Measurements from ENCODE around the gene CASP8. TPM values are rescaled to one million over a fixed set of nuclear protein-coding genes. Genes with fewer than 3 reads are reported as not detected.

Gene CASP8
- total RNA-seq, 1 donor from 2014 or later = 9.9 TPM

DNA sequence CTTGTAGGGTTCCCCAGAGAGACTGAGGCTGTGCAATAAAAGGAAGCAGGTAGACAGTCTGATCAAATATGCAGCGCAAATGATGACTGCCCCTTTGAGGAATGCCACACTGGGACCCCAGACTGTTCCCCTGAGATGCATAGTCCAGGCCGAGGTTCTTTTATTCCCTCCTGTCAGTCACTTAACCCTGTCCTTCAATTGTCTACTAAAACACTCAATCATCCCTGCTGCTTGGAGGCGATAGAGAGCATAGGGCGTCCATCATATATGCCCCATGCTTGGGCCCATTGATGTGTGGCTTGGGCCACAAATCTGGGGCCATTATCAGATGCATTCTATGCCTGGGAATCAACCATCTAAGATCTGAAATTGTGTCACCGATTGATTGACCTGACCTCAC, 15.5 kb upstream of the CASP8 start:
- no peak for DNase-seq (ENCODE audit: low read depth)
- no peak overlapping the region for H3K4me3 ChIP-seq (ENCODE audit: low read depth, low read length)
- TF ChIP-seq, protein P1, sequence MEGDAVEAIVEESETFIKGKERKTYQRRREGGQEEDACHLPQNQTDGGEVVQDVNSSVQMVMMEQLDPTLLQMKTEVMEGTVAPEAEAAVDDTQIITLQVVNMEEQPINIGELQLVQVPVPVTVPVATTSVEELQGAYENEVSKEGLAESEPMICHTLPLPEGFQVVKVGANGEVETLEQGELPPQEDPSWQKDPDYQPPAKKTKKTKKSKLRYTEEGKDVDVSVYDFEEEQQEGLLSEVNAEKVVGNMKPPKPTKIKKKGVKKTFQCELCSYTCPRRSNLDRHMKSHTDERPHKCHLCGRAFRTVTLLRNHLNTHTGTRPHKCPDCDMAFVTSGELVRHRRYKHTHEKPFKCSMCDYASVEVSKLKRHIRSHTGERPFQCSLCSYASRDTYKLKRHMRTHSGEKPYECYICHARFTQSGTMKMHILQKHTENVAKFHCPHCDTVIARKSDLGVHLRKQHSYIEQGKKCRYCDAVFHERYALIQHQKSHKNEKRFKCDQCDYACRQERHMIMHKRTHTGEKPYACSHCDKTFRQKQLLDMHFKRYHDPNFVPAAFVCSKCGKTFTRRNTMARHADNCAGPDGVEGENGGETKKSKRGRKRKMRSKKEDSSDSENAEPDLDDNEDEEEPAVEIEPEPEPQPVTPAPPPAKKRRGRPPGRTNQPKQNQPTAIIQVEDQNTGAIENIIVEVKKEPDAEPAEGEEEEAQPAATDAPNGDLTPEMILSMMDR (conservative IDR thresholded peaks at IDR 0.05; ENCODE audit: low read depth, low read length) = peak; percentile 5

- TF ChIP-seq, protein P1 (conservative IDR thresholded peaks at IDR 0.05; ENCODE audit: low read depth, low read length) = no peak
- DNase-seq (ENCODE audit: low read depth) = no peak
- no peak overlapping the region for H3K4me3 ChIP-seq (ENCODE audit: low read depth, low read length)
Measured at GRCh38 chr2:201246280-201246679, 14.1 kb upstream of the CASP8 start.

DNA sequence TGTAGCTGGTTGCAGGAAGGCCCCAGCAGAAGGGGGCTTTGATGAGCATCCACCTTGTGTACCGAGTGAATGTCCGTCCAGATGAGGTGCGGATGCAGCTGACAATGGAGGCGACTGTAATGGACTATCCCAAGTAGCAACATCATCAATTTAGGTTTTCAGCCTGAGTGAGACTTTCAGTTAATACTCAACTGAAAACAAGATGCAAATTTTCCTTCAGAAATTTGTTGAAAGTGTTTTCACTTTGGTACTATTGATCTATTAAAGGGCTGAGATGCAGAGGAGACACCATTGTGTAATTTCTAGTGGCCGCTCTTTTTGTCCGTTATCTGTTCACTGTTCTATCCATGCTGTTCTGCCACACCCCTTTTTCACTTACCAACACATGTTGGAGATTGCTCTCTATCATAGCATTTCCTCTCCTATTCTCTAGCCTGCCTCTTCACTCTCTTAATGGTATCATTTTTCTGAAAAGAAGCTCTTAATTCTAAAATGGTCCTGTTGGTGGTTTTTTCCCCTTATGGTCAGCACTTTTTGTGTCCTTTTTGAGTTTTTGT, 12.0 kb upstream of the CASP8 start:
- H3K4me3 ChIP-seq (ENCODE audit: low read depth, low read length) = no peak overlapping the region
- no peak for DNase-seq (ENCODE audit: low read depth)
- TF ChIP-seq, protein P1 (conservative IDR thresholded peaks at IDR 0.05; ENCODE audit: low read depth, low read length) = no peak

- TF ChIP-seq, protein P1 (conservative IDR thresholded peaks at IDR 0.05; ENCODE audit: low read depth, low read length) = no peak
- DNase-seq (ENCODE audit: low read depth) = no peak
- no peak overlapping the region for H3K4me3 ChIP-seq (ENCODE audit: low read depth, low read length)
Measured at GRCh38 chr2:201249889-201250288, 10.4 kb upstream of the CASP8 start.

- TF ChIP-seq, protein P1 (conservative IDR thresholded peaks at IDR 0.05; ENCODE audit: low read depth, low read length) = no peak
- no peak overlapping the region for H3K4me3 ChIP-seq (ENCODE audit: low read depth, low read length)
- DNase-seq (ENCODE audit: low read depth) = no peak
Measured at GRCh38 chr2:201250741-201251140, 9.6 kb upstream of the CASP8 start.

DNA sequence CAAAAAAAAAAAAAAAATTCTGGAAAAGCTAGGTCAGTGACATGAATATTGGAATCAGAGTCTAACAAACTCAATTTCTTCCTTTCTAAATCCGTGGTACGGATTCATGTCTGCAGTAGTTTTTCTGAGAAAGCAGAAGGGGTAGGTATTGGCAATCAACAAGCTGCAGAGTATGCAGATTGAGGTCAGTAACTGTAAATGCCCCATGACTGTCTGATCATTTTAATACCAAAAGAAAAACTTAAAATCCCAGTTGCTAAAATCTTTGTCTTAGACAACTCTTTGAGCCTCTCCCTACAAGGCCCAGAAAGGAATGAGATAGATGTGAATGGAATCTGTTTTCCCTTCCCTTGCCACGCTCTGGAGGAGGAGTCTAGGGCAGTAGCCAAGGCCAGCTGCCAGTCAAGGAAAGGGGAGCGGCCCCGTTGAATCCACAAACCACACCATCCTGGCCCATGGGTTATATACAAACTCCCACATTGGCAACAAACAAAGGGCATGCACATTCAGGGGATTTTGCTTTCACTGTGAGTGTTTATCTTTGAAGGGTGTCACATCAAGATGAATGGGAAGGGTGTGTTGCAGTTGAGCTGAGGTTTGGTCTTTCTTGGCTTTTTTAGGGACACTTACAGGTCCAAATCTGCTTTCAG, 6.1 kb upstream of the CASP8 start:
- H3K4me3 ChIP-seq (ENCODE audit: low read depth, low read length) = no peak overlapping the region
- DNase-seq (ENCODE audit: low read depth) = no peak
- TF ChIP-seq, protein P1 (conservative IDR thresholded peaks at IDR 0.05; ENCODE audit: low read depth, low read length) = no peak

Measured in epithelial cell of proximal tubule (primary cell).